Gastrocnemius medialis (tissue), 4 donors: Measurements from ENCODE around the gene GNG2. TPM values are rescaled to one million over a fixed set of nuclear protein-coding genes. Genes with fewer than 3 reads are reported as not detected.

Source experiments
- ATAC-seq, 2 donors: fragments of 150-250 bp; one replicate each; pipeline ENCODE4 v1.9.1; 2016
- DNase-seq, 2 donors: peaks; one replicate each; pipeline ENCODE4 v3.0.0-alpha.2; 2019
- H3K27ac ChIP-seq, 4 donors: fragments of 200-600 bp; sonication (generic); 1 replicate in 1 of 4; 2 replicates in 3 of 4; pipeline ENCODE4 v1.5.1; 2016 to 2018; ENCODE audit warnings: mild to moderate bottlenecking in 2 of 4, moderate library complexity in 1 of 4
- H3K27me3 ChIP-seq, 3 donors: fragments of 200-600 bp; sonication (generic) in 2 of 3; 1 replicate in 1 of 3; 2 replicates in 2 of 3; pipeline versions ENCODE4 v1.5.1 to v1.6.0; 2016 to 2019; ENCODE audit warnings: mild to moderate bottlenecking in 1 of 3, moderate library complexity in 1 of 3
- H3K36me3 ChIP-seq, 2 donors: fragments of 200-600 bp; sonication (generic) in 1 of 2; one replicate each; pipeline ENCODE4 v1.5.1; 2017 to 2018
- H3K4me1 ChIP-seq, 2 donors: fragments of 200-600 bp; sonication (generic) in 1 of 2; one replicate each; pipeline ENCODE4 v1.5.1; 2016 to 2017; ENCODE audit warnings: mild to moderate bottlenecking in 2 of 2
- H3K4me3 ChIP-seq, 4 donors: fragments of 200-600 bp; sonication (generic) in 3 of 4; 1 replicate in 1 of 4; 2 replicates in 3 of 4; pipeline ENCODE4 v1.5.1; 2016 to 2019; ENCODE audit warnings: mild to moderate bottlenecking in 2 of 4
- H3K9me3 ChIP-seq, 3 donors: fragments of 200-600 bp; sonication (generic) in 2 of 3; 1 replicate in 1 of 3; 2 replicates in 2 of 3; pipeline ENCODE4 v1.5.1; 2016 to 2019
- CTCF ChIP-seq, 5 experiments: fragments of 450-650 bp in 3 of 5; fragments of 200-600 bp in 2 of 5; sonication (generic) in 2 of 5; IDR thresholded peaks in 4 of 5; conservative IDR thresholded peaks in 1 of 5; 1 replicate in 4 of 5; 2 replicates in 1 of 5; pipeline ENCODE4 v1.5.1; 2016 to 2019; ENCODE audit warnings: antibody characterized with exemption in 5 of 5, mild to moderate bottlenecking in 3 of 5, moderate library complexity in 3 of 5
- POLR2A ChIP-seq, 2 donors: fragments of 450-650 bp; IDR thresholded peaks; one replicate each; pipeline ENCODE4 v1.6.1; 2017; ENCODE audit warnings: antibody characterized with exemption in 2 of 2, mild to moderate bottlenecking in 2 of 2, moderate library complexity in 2 of 2
- in situ Hi-C, 4 donors: fragments of 200-750 bp; cut with MboI; loops; one replicate each; pipeline versions ENCODE4 v1.15.0 to v1.8.0; 2017; ENCODE audit warnings: low sequenced_read_pairs in 4 of 4
- intact Hi-C: fragments of 100-400 bp; cut with DNase I; formaldehyde crosslinking; loops from one replicate; pipeline ENCODE4 v1.15.1; 2023; ENCODE audit warnings: low total_unique reads
- total RNA-seq, 4 donors: library from RNA; depleted of rRNA; stranded (reverse); fragments of >200 nt; gene quantifications; one replicate each; pipeline versions ENCODE4 v1.1.0 to v1.2.3, GENCODE V29; 2016

The GNG2 gene
- total RNA-seq, 4 donors from 2014 or later = 0.41 to 4.9 (median 2.2) TPM

- no peak for ATAC-seq
- H3K27ac ChIP-seq = peak overlapping the region; percentile 93 to 96 (median 94)
- no peak for DNase-seq
- no peaks in the 10 kb centered on the region for H3K9me3 ChIP-seq
- peaks cover 26 to 27% of the 10 kb centered on the region in 2 donors for H3K4me1 ChIP-seq
- no peaks in the 10 kb centered on the region for H3K27me3 ChIP-seq
- in situ Hi-C loops (loop anchor here (10.0 to 25.0 kb wide), 2 partner anchors 144 to 703 kb away; no protein-coding TSS in a partner anchor), intact Hi-C loops (no loop called here)
- peak overlapping the region; percentile 89 to 100 (median 98) for H3K4me3 ChIP-seq
- peaks cover 0 to 34% of the 10 kb centered on the region in 2 donors for H3K36me3 ChIP-seq
- TF ChIP-seq POLR2A (IDR thresholded peaks at IDR 0.05) = no peak
- no peak for TF ChIP-seq CTCF (IDR thresholded peaks at IDR 0.05 in 4 of 5, conservative IDR thresholded peaks at IDR 0.05 in 1 of 5)
Measured at GRCh38 chr14:51990488-51990887, 130.1 kb downstream of the GNG2 start.

- in situ Hi-C loops = loop anchor here (10.0 to 25.0 kb wide), 2 partner anchors 141 to 706 kb away; no protein-coding TSS in a partner anchor
- DNase-seq = no peak
- Histone ChIP-seq H3K36me3 (peaks cover 3 to 50% of the 10 kb centered on the region in 2 donors), H3K4me3 (no peak overlapping the region), H3K27ac (no peak overlapping the region), H3K4me1 (peaks cover 24 to 28% of the 10 kb centered on the region in 2 donors), H3K27me3 (no peaks in the 10 kb centered on the region), H3K9me3 (no peaks in the 10 kb centered on the region)
- no peak for ATAC-seq
- TF ChIP-seq POLR2A (IDR thresholded peaks at IDR 0.05) (no peak), CTCF (IDR thresholded peaks at IDR 0.05 in 4 of 5, conservative IDR thresholded peaks at IDR 0.05 in 1 of 5) (no peak)
- intact Hi-C loops = no loop called here
Measured at GRCh38 chr14:51993285-51993920, 133.0 kb downstream of the GNG2 start.

GRCh38 chr14:51996148-51996746 is 135.8 kb downstream of the GNG2 start:
- H3K4me3 ChIP-seq = no peak overlapping the region
- H3K9me3 ChIP-seq = no peaks in the 10 kb centered on the region
- peaks cover 8 to 10% of the 10 kb centered on the region in 2 donors for H3K4me1 ChIP-seq
- H3K27ac ChIP-seq = no peak overlapping the region
- intact Hi-C loops (loop anchor here (1.0 kb wide), 1 partner anchor 136 kb away; no protein-coding TSS in a partner anchor), in situ Hi-C loops (loop anchor here (5.0 to 25.0 kb wide), 3 partner anchors 136 to 709 kb away; no protein-coding TSS in a partner anchor)
- TF ChIP-seq POLR2A (IDR thresholded peaks at IDR 0.05) = no peak
- peak in 4 of 5 experiments; percentile 49 to 68 (median 66) for TF ChIP-seq CTCF (IDR thresholded peaks at IDR 0.05 in 4 of 5, conservative IDR thresholded peaks at IDR 0.05 in 1 of 5)
- no peaks in the 10 kb centered on the region for H3K27me3 ChIP-seq
- no peak for DNase-seq
- no peak for ATAC-seq
- H3K36me3 ChIP-seq = peaks cover 3 to 72% of the 10 kb centered on the region in 2 donors

- no peak overlapping the region for H3K27ac ChIP-seq
- intact Hi-C loops = no loop called here
- no peak overlapping the region for H3K4me3 ChIP-seq
- peaks cover 3 to 9% of the 10 kb centered on the region in 2 donors for H3K4me1 ChIP-seq
- in situ Hi-C loops = loop anchor here (5.0 to 25.0 kb wide), 3 partner anchors 134 to 711 kb away; no protein-coding TSS in a partner anchor
- H3K9me3 ChIP-seq = no peaks in the 10 kb centered on the region
- TF ChIP-seq POLR2A (IDR thresholded peaks at IDR 0.05) = no peak
- no peak for TF ChIP-seq CTCF (IDR thresholded peaks at IDR 0.05 in 4 of 5, conservative IDR thresholded peaks at IDR 0.05 in 1 of 5)
- peaks cover 3 to 70% of the 10 kb centered on the region in 2 donors for H3K36me3 ChIP-seq
- no peaks in the 10 kb centered on the region for H3K27me3 ChIP-seq
- DNase-seq = no peak
- no peak for ATAC-seq
Measured at GRCh38 chr14:51998348-51998747, 137.9 kb downstream of the GNG2 start.
